SK-N-SH treated with all-trans-retinoic acid at 6 μM for 48 hours (cell line): Measurements from ENCODE around the gene SCLT1.

Experiments used
- ARNTL ChIP-seq: fragments of 450-650 bp; formaldehyde crosslinking; IDR thresholded peaks from 2 replicates; pipeline ENCODE4 v1.5.0; 2020; ENCODE audit warnings: low read depth, mild to moderate bottlenecking, moderate library complexity, borderline replicate concordance
- CREB5 ChIP-seq: fragments of 250-450 bp; sonication (Bioruptor Pico); IDR thresholded peaks from 2 replicates; pipeline ENCODE4 v1.5.1; 2020; ENCODE audit warnings: low read depth, mild to moderate bottlenecking, moderate library complexity
- CSDC2 ChIP-seq: fragments of 250-450 bp; sonication (Bioruptor Pico); IDR thresholded peaks from 2 replicates; pipeline ENCODE4 v1.5.0; 2020; ENCODE audit warnings: mild to moderate bottlenecking, moderate library complexity
- GLIS3 ChIP-seq: fragments of 250-450 bp; sonication (Bioruptor Pico); IDR thresholded peaks from 2 replicates; pipeline ENCODE4 v1.5.0; 2020; ENCODE audit warnings: mild to moderate bottlenecking, moderate library complexity
- OSR1 ChIP-seq: fragments of 250-450 bp; sonication (Bioruptor Pico); IDR thresholded peaks from 2 replicates; pipeline ENCODE4 v1.8.0; 2022; ENCODE audit warnings: moderate library complexity, mild to moderate bottlenecking, inconsistent platforms
- POU6F1 ChIP-seq: fragments of 250-450 bp; sonication (Bioruptor Pico); IDR thresholded peaks from 2 replicates; pipeline ENCODE4 v1.8.0; 2021; ENCODE audit warnings: low read depth, mild to moderate bottlenecking, moderate library complexity, borderline replicate concordance
- PPARA ChIP-seq: fragments of 250-450 bp; sonication (Bioruptor Pico); IDR thresholded peaks from 2 replicates; pipeline ENCODE4 v1.5.0; 2020; ENCODE audit warnings: mild to moderate bottlenecking, borderline replicate concordance
- TOX ChIP-seq: fragments of 250-450 bp; sonication (Bioruptor Pico); IDR thresholded peaks from 2 replicates; pipeline ENCODE4 v1.8.0; 2021; ENCODE audit warnings: mild to moderate bottlenecking, moderate library complexity, borderline replicate concordance
- ZFP30 ChIP-seq: fragments of 450-650 bp; formaldehyde crosslinking; IDR thresholded peaks from 2 replicates; pipeline ENCODE4 v1.5.0; 2022; ENCODE audit warnings: mild to moderate bottlenecking, moderate library complexity
- ZNF70 ChIP-seq: fragments of 450-650 bp; formaldehyde crosslinking; IDR thresholded peaks from 2 replicates; pipeline ENCODE4 v1.5.0; 2020; ENCODE audit warnings: mild to moderate bottlenecking, moderate library complexity

- TF ChIP-seq TOX (CRISPR knock-in tag) (no peak), GLIS3 (no peak), ZNF70 (CRISPR knock-in tag) (no peak), CREB5 (CRISPR knock-in tag) (no peak), OSR1 (CRISPR knock-in tag) (no peak), ZFP30 (no peak), CSDC2 (no peak), ARNTL (CRISPR knock-in tag) (no peak), POU6F1 (no peak), PPARA (CRISPR knock-in tag) (no peak)
These were observed 137.6 kb downstream of the SCLT1 start for GRCh38 chr4:128955751-128956150.
